SK-N-SH (cell line): ENCODE results near the gene PTPRK. TPM values are rescaled to one million over a fixed set of nuclear protein-coding genes. Genes with fewer than 3 reads are reported as not detected.

Experiments used
- CTCF ChIA-PET: fragments of 300-600, 350-600 bp; formaldehyde crosslinking; extraction: SDS; loops from one replicate; lab custom pipeline; 2021; lab: Yijun Ruan, JAX
- POLR2A ChIA-PET: fragments of 350-600 bp; sonication (Branson Sonifier 250); formaldehyde crosslinking; extraction: SDS; loops from one replicate; lab custom pipeline; 2020; ENCODE audit warnings: antibody characterized with exemption, inconsistent platforms; lab: Yijun Ruan, JAX
- DNase-seq: peaks from one replicate; pipeline ENCODE4 v3.0.0; 2012
- H2AFZ ChIP-seq: fragments of 200-600 bp; sonication (generic); 2 replicates; pipeline ENCODE4 v1.8.1; 2016; ENCODE audit warnings: antibody characterized with exemption, mild to moderate bottlenecking, low read depth
- H3F3A ChIP-seq: fragments of 200-600 bp; sonication (generic); replicated peaks from 2 replicates; pipeline ENCODE3; 2016; ENCODE audit warnings: antibody characterized with exemption, mild to moderate bottlenecking; ENCODE audit not compliant: insufficient read depth
- H3K27ac ChIP-seq, 2 experiments: fragments of 200-500 bp in 1 of 2; fragments of 200-600 bp in 1 of 2; sonication (Bioruptor generic) in 1 of 2; sonication (generic), shearing (Covaris generic) in 1 of 2; 2 replicates each; pipeline versions ENCODE4 v1.5.1 to v1.6.1; 2014 to 2016; ENCODE audit warnings: low read depth in 2 of 2, inconsistent platforms in 1 of 2, low read length in 1 of 2, mild to moderate bottlenecking in 1 of 2, mixed read lengths in 1 of 2
- H3K27me3 ChIP-seq: fragments of 200-600 bp; sonication (generic), shearing (Covaris generic); 2 replicates; pipeline ENCODE4 v1.6.1; 2016; ENCODE audit warnings: mixed run types; ENCODE audit not compliant: insufficient read depth
- H3K36me3 ChIP-seq, 2 experiments: fragments of 200-500 bp in 1 of 2; fragments of 200-600 bp in 1 of 2; sonication (Bioruptor generic) in 1 of 2; sonication (generic) in 1 of 2; replicated peaks in 1 of 2; 2 replicates each; pipeline versions ENCODE3 to v1.5.1; 2014 to 2016; ENCODE audit warnings: low read length in 1 of 2, mild to moderate bottlenecking in 1 of 2; ENCODE audit not compliant: insufficient read depth in 2 of 2, control insufficient read depth in 1 of 2
- H3K4me1 ChIP-seq, 2 experiments: fragments of 200-500 bp in 1 of 2; fragments of 200-600 bp in 1 of 2; sonication (Bioruptor generic) in 1 of 2; sonication (generic), shearing (Covaris generic) in 1 of 2; 2 replicates each; pipeline versions ENCODE4 v1.5.1 to v1.6.1; 2014 to 2016; ENCODE audit warnings: low read depth in 1 of 2, low read length in 1 of 2, mixed run types in 1 of 2; ENCODE audit not compliant: insufficient read depth in 2 of 2, control insufficient read depth in 1 of 2
- H3K4me2 ChIP-seq: fragments of 200-600 bp; sonication (generic), shearing (Covaris generic); 2 replicates; pipeline ENCODE4 v1.6.1; 2017; ENCODE audit warnings: mixed run types
- H3K4me3 ChIP-seq, 2 experiments: fragments of 200-500 bp in 1 of 2; fragments of 200-600 bp in 1 of 2; sonication (Bioruptor generic) in 1 of 2; sonication (generic), shearing (Covaris generic) in 1 of 2; 2 replicates each; pipeline versions ENCODE4 v1.5.1 to v1.8.1; 2014 to 2016; ENCODE audit warnings: low read depth in 2 of 2, inconsistent platforms in 1 of 2, low read length in 1 of 2, mild to moderate bottlenecking in 1 of 2, mixed read lengths in 1 of 2, moderate library complexity in 1 of 2
- H3K79me2 ChIP-seq: fragments of 200-600 bp; sonication (generic); 2 replicates; pipeline ENCODE4 v1.8.1; 2017; ENCODE audit warnings: mild to moderate bottlenecking; ENCODE audit not compliant: insufficient read depth
- H3K9ac ChIP-seq: fragments of 200-600 bp; sonication (generic); 2 replicates; pipeline ENCODE4 v1.6.1; 2017; ENCODE audit warnings: mixed run types
- H3K9me2 ChIP-seq: fragments of 200-600 bp; sonication (generic); 2 replicates; pipeline ENCODE4 v1.6.1; 2017; ENCODE audit warnings: mixed run types
- H3K9me3 ChIP-seq: fragments of 200-600 bp; sonication (generic); 2 replicates; pipeline ENCODE4 v1.6.1; 2017; ENCODE audit warnings: mixed run types, mild to moderate bottlenecking, moderate library complexity
- H4K20me1 ChIP-seq: fragments of 200-600 bp; sonication (generic); 2 replicates; pipeline ENCODE4 v1.6.1; 2017; ENCODE audit warnings: mild to moderate bottlenecking, mixed run types; ENCODE audit not compliant: insufficient read depth
- CHD2 ChIP-seq: fragments of 150-350 bp; IDR thresholded peaks from 2 replicates; pipeline ENCODE4 v1.6.1; 2018; ENCODE audit warnings: low read length; ENCODE audit not compliant: partially characterized antibody
- EP300 ChIP-seq, 2 experiments: IDR thresholded peaks; 2 replicates each; pipeline versions ENCODE4 v1.4.0 to v1.6.1; 2012; ENCODE audit warnings: borderline replicate concordance in 1 of 2, low read depth in 1 of 2, low read length in 1 of 2
- FOXJ3 ChIP-seq: sonication (generic); formaldehyde crosslinking; IDR thresholded peaks from 2 replicates; pipeline ENCODE4 v1.5.1; 2020; ENCODE audit warnings: mild to moderate bottlenecking, missing genetic modification reagents
- GABPA ChIP-seq: IDR thresholded peaks from 2 replicates; pipeline ENCODE4 v1.4.0; 2012; ENCODE audit warnings: low read depth, mild to moderate bottlenecking
- JUND ChIP-seq: IDR thresholded peaks from 2 replicates; pipeline ENCODE4 v1.4.0; 2012
- MEF2A ChIP-seq: IDR thresholded peaks from 2 replicates; pipeline ENCODE4 v1.4.0; 2012; ENCODE audit warnings: low read depth, borderline replicate concordance
- MXI1 ChIP-seq: IDR thresholded peaks from 2 replicates; pipeline ENCODE4 v1.6.1; 2012; ENCODE audit warnings: mild to moderate bottlenecking, low read depth, low read length, improper control_type of control experiment
- NFIC ChIP-seq: IDR thresholded peaks from 2 replicates; pipeline ENCODE4 v1.4.0; 2012; ENCODE audit warnings: borderline replicate concordance
- NRF1 ChIP-seq: IDR thresholded peaks from 2 replicates; pipeline ENCODE4 v1.6.1; 2012; ENCODE audit warnings: low read depth, mild to moderate bottlenecking, low read length
- RAD21 ChIP-seq: IDR thresholded peaks from 2 replicates; pipeline ENCODE4 v1.6.1; 2012; ENCODE audit warnings: mild to moderate bottlenecking, low read length
- RXRA ChIP-seq: IDR thresholded peaks from 2 replicates; pipeline ENCODE4 v1.4.0; 2012; ENCODE audit warnings: low read depth, mild to moderate bottlenecking, borderline replicate concordance
- SIN3A ChIP-seq: IDR thresholded peaks from 2 replicates; pipeline ENCODE4 v1.6.1; 2012; ENCODE audit warnings: low read depth, mild to moderate bottlenecking, low read length, moderate library complexity, borderline replicate concordance
- TAF1 ChIP-seq: IDR thresholded peaks from 2 replicates; pipeline ENCODE4 v1.6.1; 2012; ENCODE audit warnings: low read depth, mild to moderate bottlenecking, low read length, moderate library complexity, borderline replicate concordance
- TCF12 ChIP-seq: IDR thresholded peaks from 2 replicates; pipeline ENCODE4 v1.4.0; 2012
- YY1 ChIP-seq: IDR thresholded peaks from 2 replicates; pipeline ENCODE4 v1.4.0; 2012; ENCODE audit warnings: low read depth, mild to moderate bottlenecking
- WGBS: methylation state at CpG from one replicate; pipeline ENCODE4 v1.1.6; 2017; ENCODE audit warnings: low lambda C conversion rate; 5-methylcytosine and 5-hydroxymethylcytosine counted together
- polyA plus RNA-seq, 3 experiments: library from polyadenylated mRNA; depleted of rRNA; stranded (reverse); fragments of >200 nt; gene quantifications; 2 replicates each; pipeline ENCODE4 v1.2.3, GENCODE V29; 2012
- TF ChIP-seq, protein P1 (sequence below): fragments of 200-600 bp; sonication (generic); IDR thresholded peaks from 2 replicates; pipeline ENCODE4 v1.6.1; 2017; ENCODE audit warnings: antibody characterized with exemption, mild to moderate bottlenecking, moderate library complexity
- TF ChIP-seq, protein P2 (sequence below): IDR thresholded peaks from 2 replicates; pipeline ENCODE4 v1.4.0; 2012; ENCODE audit warnings: low read depth, borderline replicate concordance
- TF ChIP-seq, protein P3 (sequence below): IDR thresholded peaks from 2 replicates; pipeline ENCODE4 v1.4.0; 2012; ENCODE audit warnings: low read depth
- TF ChIP-seq, protein P4 (sequence below): fragments of 150-350 bp; IDR thresholded peaks from 2 replicates; pipeline ENCODE4 v1.6.1; 2017; ENCODE audit warnings: antibody characterized with exemption, low read length, low read depth, borderline replicate concordance

Gene PTPRK
- polyA plus RNA-seq, 1 of the 3 experiments (the other 2 are of a cell fraction): 9.5 TPM

DNA sequence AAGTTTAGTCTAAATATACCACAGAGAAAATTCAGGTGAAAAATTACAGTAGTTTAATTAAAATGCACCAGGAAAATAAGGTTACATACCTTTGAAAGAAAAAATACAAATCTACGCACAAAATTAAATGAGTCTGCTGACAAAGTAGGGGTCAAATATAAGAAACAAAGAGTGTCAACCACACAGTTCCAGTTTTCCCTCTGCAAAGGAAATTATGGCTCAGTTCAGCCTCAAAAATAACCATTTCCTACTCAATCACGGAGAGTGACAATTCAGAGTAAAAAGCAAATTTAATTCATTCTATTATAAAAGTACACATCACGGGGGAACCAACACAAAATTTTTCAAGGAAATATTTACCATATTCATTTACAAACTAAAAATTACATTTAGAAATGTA is 124.8 kb downstream of the PTPRK start (continued):
- TF ChIP-seq, protein P1, sequence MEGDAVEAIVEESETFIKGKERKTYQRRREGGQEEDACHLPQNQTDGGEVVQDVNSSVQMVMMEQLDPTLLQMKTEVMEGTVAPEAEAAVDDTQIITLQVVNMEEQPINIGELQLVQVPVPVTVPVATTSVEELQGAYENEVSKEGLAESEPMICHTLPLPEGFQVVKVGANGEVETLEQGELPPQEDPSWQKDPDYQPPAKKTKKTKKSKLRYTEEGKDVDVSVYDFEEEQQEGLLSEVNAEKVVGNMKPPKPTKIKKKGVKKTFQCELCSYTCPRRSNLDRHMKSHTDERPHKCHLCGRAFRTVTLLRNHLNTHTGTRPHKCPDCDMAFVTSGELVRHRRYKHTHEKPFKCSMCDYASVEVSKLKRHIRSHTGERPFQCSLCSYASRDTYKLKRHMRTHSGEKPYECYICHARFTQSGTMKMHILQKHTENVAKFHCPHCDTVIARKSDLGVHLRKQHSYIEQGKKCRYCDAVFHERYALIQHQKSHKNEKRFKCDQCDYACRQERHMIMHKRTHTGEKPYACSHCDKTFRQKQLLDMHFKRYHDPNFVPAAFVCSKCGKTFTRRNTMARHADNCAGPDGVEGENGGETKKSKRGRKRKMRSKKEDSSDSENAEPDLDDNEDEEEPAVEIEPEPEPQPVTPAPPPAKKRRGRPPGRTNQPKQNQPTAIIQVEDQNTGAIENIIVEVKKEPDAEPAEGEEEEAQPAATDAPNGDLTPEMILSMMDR: no peak
- no peak for TF ChIP-seq NRF1
- TF ChIP-seq, protein P2, sequence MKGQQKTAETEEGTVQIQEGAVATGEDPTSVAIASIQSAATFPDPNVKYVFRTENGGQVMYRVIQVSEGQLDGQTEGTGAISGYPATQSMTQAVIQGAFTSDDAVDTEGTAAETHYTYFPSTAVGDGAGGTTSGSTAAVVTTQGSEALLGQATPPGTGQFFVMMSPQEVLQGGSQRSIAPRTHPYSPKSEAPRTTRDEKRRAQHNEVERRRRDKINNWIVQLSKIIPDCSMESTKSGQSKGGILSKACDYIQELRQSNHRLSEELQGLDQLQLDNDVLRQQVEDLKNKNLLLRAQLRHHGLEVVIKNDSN: no peak

DNA sequence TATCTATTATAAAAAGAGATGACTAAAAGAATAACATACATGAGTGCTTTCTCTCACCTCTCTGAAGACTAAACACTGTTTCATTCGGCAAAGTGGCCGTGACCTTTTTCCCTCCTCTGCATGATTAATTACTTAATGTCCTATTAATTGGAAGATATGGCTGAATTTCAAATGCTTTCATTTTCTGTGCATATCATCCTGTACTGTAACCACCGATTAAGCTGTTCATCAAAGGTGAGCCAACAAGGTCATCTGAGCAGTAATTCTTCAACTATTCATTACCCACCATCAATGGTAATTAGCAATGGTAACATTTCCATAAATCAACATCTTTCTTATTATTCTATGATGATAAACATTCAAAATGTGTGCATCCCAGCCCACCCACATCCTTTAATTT is 125.2 kb downstream of the PTPRK start:
- Histone ChIP-seq H2AFZ (no peak overlapping the region), H3K9me3 (no peaks in the 10 kb centered on the region), H3K9ac (no peak overlapping the region), H4K20me1 (no peaks in the 10 kb centered on the region), H3K4me1 (no peaks in the 10 kb centered on the region), H3K4me2 (no peak overlapping the region), H3K79me2 (peaks cover 4% of the 10 kb centered on the region; the same call in 1 of the 2 replicates), H3K36me3 (peaks cover 0 to 27% of the 10 kb centered on the region in 2 experiments), H3K4me3 (no peak overlapping the region), H3F3A (peaks cover 4% of the 10 kb centered on the region), H3K9me2 (no peaks in the 10 kb centered on the region), H3K27ac (no peak overlapping the region), H3K27me3 (no peaks in the 10 kb centered on the region)
- POLR2A ChIA-PET: no interaction called here
- DNase-seq: no peak
- no peak for TF ChIP-seq RAD21
- TF ChIP-seq, protein P2: no peak
- no peak for TF ChIP-seq NRF1
- no peak for TF ChIP-seq CHD2
- TF ChIP-seq FOXJ3: no peak
- TF ChIP-seq GABPA: no peak
- TF ChIP-seq NFIC: no peak
- TF ChIP-seq TAF1: no peak
- no peak for TF ChIP-seq RXRA
- TF ChIP-seq, protein P3, sequence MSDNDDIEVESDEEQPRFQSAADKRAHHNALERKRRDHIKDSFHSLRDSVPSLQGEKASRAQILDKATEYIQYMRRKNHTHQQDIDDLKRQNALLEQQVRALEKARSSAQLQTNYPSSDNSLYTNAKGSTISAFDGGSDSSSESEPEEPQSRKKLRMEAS: no peak
- TF ChIP-seq MXI1: no peak
- no peak for TF ChIP-seq EP300 (IDR thresholded peaks at IDR 0.05; ENCODE audit: borderline replicate concordance in 1 of 2, low read depth in 1 of 2, low read length in 1 of 2)
- TF ChIP-seq TCF12: no peak
- TF ChIP-seq MEF2A: no peak
- TF ChIP-seq, protein P4, sequence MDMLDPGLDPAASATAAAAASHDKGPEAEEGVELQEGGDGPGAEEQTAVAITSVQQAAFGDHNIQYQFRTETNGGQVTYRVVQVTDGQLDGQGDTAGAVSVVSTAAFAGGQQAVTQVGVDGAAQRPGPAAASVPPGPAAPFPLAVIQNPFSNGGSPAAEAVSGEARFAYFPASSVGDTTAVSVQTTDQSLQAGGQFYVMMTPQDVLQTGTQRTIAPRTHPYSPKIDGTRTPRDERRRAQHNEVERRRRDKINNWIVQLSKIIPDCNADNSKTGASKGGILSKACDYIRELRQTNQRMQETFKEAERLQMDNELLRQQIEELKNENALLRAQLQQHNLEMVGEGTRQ: no peak
- TF ChIP-seq YY1: no peak
- TF ChIP-seq SIN3A: no peak
- TF ChIP-seq JUND: no peak
- CTCF ChIA-PET: no interaction called here
- WGBS: 87% methylated on average over 3 of the region's 3 CpGs
